Muscle layer of duodenum (tissue), 2 donors: ENCODE results near the gene DMKN.
"Not testable (repeated sequence)": the region's sequence is repeated elsewhere in the genome, so short reads cannot be mapped to it uniquely, and the experiment has no call there.

Experiments
- H3K27ac ChIP-seq: one replicate; pipeline ENCODE4 v1.7.0; 2013; ENCODE audit warnings: mild to moderate bottlenecking, low read length
- H3K27me3 ChIP-seq: one replicate; pipeline ENCODE4 v1.7.0; 2013; ENCODE audit warnings: low read depth, mild to moderate bottlenecking, control low read depth, low read length
- H3K36me3 ChIP-seq, 2 donors: one replicate each; pipeline ENCODE4 v1.7.0; 2013; ENCODE audit warnings: low read length in 2 of 2, control low read depth in 1 of 2, mild to moderate bottlenecking in 1 of 2; ENCODE audit not compliant: insufficient read depth in 2 of 2, control insufficient read depth in 1 of 2
- H3K4me1 ChIP-seq, 2 donors: one replicate each; pipeline ENCODE4 v1.7.0; 2013; ENCODE audit warnings: low read length in 2 of 2, mild to moderate bottlenecking in 2 of 2, control low read depth in 1 of 2, moderate library complexity in 1 of 2; ENCODE audit not compliant: insufficient read depth in 2 of 2, control insufficient read depth in 1 of 2
- H3K4me3 ChIP-seq, 2 donors: one replicate each; pipeline ENCODE4 v1.7.0; 2013; ENCODE audit warnings: low read length in 2 of 2, low read depth in 1 of 2, mild to moderate bottlenecking in 1 of 2
- H3K9me3 ChIP-seq, 2 donors: one replicate each; pipeline ENCODE4 v1.7.0; 2013; ENCODE audit warnings: low read length in 2 of 2, control low read depth in 1 of 2, mild to moderate bottlenecking in 1 of 2; ENCODE audit not compliant: control insufficient read depth in 1 of 2
- donor health status: healthy.

DMKN gene

GRCh38 chr19:35488677-35489076 lies 24.8 kb downstream of the DMKN start:
- Histone ChIP-seq H3K9me3 (no peaks in the 10 kb centered on the region), H3K4me1 (no peaks in the 10 kb centered on the region), H3K36me3 (no peaks in the 10 kb centered on the region), H3K4me3 (no peak overlapping the region), H3K27ac (no peak overlapping the region), H3K27me3 (no peaks in the 10 kb centered on the region)

DNA sequence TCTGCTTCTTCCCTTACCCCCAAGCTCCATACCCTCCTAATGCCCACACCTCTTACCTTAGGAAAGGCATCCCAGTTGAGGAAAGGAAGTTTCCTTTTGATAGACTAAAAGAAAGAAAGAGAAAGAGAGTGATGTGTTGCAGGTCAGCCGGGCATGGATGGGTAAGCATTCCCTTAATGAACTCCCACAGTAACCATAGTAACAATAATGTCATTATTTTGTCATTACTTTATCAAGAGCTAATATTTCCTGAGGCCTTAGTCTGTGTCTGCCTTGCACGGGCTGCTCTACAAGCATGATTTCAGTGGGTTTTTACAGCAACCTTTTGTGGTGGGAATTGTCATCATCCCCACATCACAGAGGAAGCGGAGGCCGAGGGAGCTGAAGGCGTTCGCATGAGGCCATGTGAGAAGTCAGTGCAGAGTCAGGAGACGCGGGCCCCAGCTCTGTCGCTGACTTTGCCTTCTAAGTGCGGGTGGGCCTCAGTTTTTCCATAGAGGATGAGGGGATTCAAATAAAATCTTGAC lies 25.7 kb downstream of the DMKN start:
- H3K4me1 ChIP-seq: no peaks in the 10 kb centered on the region
- H3K27ac ChIP-seq: no peak overlapping the region
- no peaks in the 10 kb centered on the region for H3K36me3 ChIP-seq
- no peaks in the 10 kb centered on the region for H3K9me3 ChIP-seq
- H3K4me3 ChIP-seq: no peak overlapping the region
- H3K27me3 ChIP-seq: no peaks in the 10 kb centered on the region

DNA sequence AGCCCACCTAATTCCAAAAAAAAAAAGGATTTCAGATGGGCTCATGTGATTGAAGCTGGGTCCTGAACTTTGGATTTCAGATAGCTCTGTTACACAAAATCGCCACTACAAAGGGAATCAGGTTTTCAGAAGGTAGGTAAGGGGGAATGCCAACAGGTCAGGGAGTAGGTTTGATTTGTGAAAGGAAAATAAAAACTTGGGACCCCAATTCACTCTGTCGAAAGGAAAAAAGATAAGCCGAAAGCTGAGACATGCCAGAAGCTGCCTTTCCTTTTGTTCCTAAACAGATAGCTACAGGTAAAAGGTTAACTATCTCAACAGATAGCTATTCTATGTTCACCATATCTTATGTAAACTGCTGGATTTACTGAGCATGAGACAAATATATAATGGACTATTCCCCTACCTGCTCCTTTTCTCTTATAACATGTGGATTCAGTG lies 27.2 kb downstream of the DMKN start:
- H3K27ac ChIP-seq: no peak overlapping the region
- H3K36me3 ChIP-seq: no peaks in the 10 kb centered on the region
- H3K27me3 ChIP-seq: no peaks in the 10 kb centered on the region

DNA sequence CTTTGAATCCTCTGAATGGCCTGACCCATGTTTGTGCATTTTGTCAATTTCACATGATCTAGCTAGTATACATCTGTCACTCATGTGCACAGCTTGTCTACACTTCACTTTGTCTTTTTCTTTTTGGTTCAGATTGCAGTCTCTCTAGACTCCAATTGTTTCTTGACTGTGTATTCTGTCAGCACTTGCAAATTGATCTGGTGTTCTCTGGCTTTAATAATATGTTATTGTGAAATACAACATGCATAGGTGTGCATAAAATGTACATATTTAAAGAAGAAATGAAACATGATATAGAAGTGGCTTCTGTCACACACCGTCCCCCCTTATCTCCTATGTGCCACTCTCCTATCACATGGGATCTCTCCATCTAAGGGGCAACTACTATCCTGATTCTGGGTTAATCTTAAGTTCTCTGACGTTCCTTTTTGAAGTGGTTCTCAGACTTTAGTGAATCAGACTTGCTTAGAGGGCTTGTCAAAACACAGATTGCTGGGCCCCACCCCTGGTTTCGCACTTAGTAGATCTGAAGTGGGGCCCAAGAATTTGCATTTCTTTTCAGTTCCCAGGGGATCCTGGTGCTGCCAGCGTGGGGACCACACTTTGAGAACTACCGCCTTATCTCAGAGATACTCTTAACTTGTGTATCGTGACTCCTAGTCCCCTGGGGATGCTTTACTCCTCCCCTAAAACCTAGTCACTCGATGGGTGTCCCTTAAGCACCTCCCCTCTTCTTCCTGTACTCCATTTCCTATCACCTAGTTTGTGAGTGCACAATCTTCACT lies 29.0 kb downstream of the DMKN start:
- no peak overlapping the region for H3K4me3 ChIP-seq

More for the DNA sequence above, 27.2 kb downstream of the DMKN start:
- Histone ChIP-seq H3K4me1 (no peaks in the 10 kb centered on the region), H3K4me3 (no peak overlapping the region), H3K9me3 (no peaks in the 10 kb centered on the region)

DNA sequence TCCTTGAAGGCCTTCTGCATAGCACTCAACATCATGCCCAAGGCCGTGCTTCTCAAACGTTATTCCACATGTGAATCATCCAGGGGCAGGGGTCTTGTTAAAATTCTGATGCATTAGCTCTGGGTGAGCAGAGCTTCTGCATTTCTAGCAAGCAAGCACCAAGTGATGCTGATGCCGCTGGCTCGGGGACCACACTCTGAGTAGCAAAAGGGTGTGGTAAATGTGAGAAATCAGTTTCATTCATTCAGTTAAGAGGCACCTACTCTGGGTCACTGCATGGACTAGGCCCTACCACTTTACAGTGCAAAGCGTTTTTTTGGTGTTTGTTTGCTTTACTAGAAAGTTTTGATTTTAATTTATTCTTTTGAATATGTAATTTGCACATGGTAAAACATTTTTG lies 30.4 kb downstream of the DMKN start:
- H3K9me3 ChIP-seq: no peaks in the 10 kb centered on the region
- no peaks in the 10 kb centered on the region for H3K4me1 ChIP-seq
- H3K4me3 ChIP-seq: no peak overlapping the region
- no peaks in the 10 kb centered on the region for H3K27me3 ChIP-seq
- no peak overlapping the region for H3K27ac ChIP-seq
- no peaks in the 10 kb centered on the region for H3K36me3 ChIP-seq

More for the DNA sequence above, 29.0 kb downstream of the DMKN start:
- no peaks in the 10 kb centered on the region for H3K27me3 ChIP-seq
- H3K27ac ChIP-seq: no peak overlapping the region
- no peaks in the 10 kb centered on the region for H3K4me1 ChIP-seq
- no peaks in the 10 kb centered on the region for H3K36me3 ChIP-seq
- H3K9me3 ChIP-seq: no peaks in the 10 kb centered on the region

GRCh38 chr19:35478794-35479677 lies 34.4 kb downstream of the DMKN start:
- H3K27ac ChIP-seq: no peak overlapping the region
- no peaks in the 10 kb centered on the region for H3K9me3 ChIP-seq
- no peaks in the 10 kb centered on the region for H3K4me1 ChIP-seq
- H3K27me3 ChIP-seq: no peaks in the 10 kb centered on the region
- no peaks in the 10 kb centered on the region for H3K36me3 ChIP-seq
- H3K4me3 ChIP-seq: no peak overlapping the region

DNA sequence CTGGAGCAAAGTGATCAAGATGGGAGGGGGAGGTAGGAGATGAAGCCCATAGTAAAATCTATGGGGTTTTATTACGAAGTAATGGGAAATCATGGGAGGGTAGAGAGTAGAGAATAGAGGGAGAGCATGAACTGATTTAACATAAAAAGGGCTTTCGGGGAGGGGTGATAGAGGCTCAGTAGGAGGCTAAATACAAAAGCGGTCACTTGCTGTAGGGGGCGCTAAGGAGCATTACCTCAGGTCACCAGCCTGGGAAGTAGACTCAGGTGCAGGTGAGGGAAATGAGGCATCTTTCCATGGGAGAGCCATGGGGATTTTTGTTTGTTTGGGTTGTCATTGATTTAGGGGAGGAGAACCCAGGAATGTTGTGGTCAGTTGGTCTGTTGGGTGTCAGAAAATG lies 37.3 kb downstream of the DMKN start:
- Histone ChIP-seq H3K9me3 (no peaks in the 10 kb centered on the region), H3K27ac (no peak overlapping the region), H3K4me1 (no peaks in the 10 kb centered on the region), H3K4me3 (no peak overlapping the region), H3K27me3 (no peaks in the 10 kb centered on the region), H3K36me3 (no peaks in the 10 kb centered on the region)

DNA sequence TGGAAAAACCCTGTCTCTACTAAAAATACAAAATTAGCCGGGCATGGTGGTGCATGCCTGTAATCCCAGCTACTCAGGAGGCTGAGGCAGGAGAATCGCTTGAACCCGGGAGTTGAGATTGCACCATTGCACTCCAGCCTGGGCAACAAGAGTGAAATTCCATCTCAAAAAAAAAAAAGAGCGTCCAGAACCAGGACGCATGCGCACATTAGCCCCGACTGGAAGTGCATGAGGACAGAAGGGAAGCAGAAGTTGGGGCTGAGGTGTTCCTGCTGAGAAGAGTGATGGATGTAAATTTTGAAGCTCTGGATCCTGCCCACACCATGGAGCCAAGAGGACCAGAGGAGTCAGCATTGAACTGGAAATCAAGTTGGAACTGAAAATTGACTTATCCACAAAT lies 38.9 kb downstream of the DMKN start:
- H3K27me3 ChIP-seq, H3K4me3 ChIP-seq, H3K27ac ChIP-seq, H3K36me3 ChIP-seq, H3K9me3 ChIP-seq, H3K4me1 ChIP-seq: not testable (repeated sequence)

DNA sequence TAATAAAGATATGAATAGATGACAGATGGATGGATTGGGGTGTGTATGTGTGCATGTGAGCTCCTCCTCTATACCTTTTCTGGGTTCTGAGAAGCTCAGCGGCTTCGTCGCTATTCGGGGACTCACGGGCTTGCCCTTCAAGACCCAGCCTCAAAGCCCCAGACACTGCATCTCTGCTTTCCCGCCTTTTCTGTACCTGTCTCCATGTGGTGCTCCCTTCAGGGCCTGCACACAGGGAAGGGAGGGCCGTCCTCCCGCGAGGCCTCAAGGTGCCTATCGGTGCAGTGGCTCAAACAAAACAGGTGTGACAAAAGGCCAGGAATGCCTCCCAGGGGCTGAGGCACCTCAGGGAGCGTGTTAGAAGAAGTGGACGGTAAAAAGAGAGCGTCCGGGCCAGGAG lies 39.3 kb downstream of the DMKN start:
- H3K4me1 ChIP-seq: no peaks in the 10 kb centered on the region
- no peaks in the 10 kb centered on the region for H3K9me3 ChIP-seq
- H3K36me3 ChIP-seq: no peaks in the 10 kb centered on the region
- H3K4me3 ChIP-seq: no peak overlapping the region
- no peak overlapping the region for H3K27ac ChIP-seq
- no peaks in the 10 kb centered on the region for H3K27me3 ChIP-seq

DNA sequence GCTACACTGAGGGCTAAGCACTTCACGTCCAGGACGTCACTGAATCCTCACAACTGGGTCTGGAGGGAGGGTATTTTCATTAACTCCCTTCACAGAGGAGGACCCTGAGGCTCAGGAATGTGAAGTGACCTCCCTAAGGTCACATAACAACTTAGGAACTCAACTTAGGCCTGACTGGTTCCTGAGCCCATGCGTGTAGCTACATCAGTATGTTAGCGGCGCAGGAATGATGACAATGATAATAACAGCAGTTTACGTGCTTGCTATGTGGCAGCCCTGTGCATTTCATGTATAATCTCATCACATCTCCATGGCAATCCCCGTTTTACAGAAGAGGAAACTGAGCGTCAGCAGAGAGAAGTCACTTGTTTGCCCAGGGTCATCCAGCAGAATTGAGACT lies 41.5 kb downstream of the DMKN start:
- no peak overlapping the region for H3K4me3 ChIP-seq
- H3K9me3 ChIP-seq: no peaks in the 10 kb centered on the region
- no peaks in the 10 kb centered on the region for H3K36me3 ChIP-seq
- H3K27ac ChIP-seq: no peak overlapping the region
- no peaks in the 10 kb centered on the region for H3K4me1 ChIP-seq
- no peaks in the 10 kb centered on the region for H3K27me3 ChIP-seq

DNA sequence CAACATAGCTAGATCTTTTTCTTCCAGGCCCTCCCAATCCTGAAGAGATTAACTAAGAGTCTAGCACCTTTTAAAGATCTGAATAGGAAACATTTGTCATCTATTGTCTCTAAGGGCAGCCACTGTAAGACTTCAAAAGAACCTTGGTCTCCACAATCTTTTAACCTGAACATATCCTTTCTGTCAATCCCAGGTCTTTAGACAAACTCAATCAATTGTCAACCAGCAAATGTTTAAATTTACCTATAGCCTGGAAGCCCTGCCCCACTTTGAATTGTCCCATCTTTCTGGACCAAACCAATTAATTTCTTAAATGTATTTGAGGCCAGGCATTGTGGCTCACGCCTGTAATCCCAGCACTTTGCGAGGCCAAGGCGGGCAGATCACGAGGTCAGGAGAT lies 42.4 kb downstream of the DMKN start:
- not testable (repeated sequence) for H3K36me3 ChIP-seq, H3K27ac ChIP-seq, H3K9me3 ChIP-seq, H3K4me1 ChIP-seq, H3K27me3 ChIP-seq, H3K4me3 ChIP-seq
